ENCODE measurements around the gene GALM.

GALM gene

GRCh38 chr2:38731090-38731489, 65.2 kb downstream of the GALM start:
- Histone ChIP-seq H3K4me3 (ENCODE audit: low read length) (no peak overlapping the region), H3K79me2 (ENCODE audit: low read length) (no peaks in the 10 kb centered on the region), H3K4me2 (ENCODE audit: low read length) (no peak overlapping the region), H3K9ac (ENCODE audit: low read length) (no peak overlapping the region), H3K27ac (ENCODE audit: low read length) (no peak overlapping the region), H4K20me1 (ENCODE audit: insufficient read depth, low read length) (no peaks in the 10 kb centered on the region), H2AFZ (ENCODE audit: low read depth, low read length) (no peak overlapping the region), H3K4me1 (ENCODE audit: low read length) (peaks cover 42% of the 10 kb centered on the region), H3K36me3 (replicated peaks; ENCODE audit: low read depth, low read length) (peaks cover 4% of the 10 kb centered on the region), H3K27me3 (ENCODE audit: low read depth, low read length) (no peaks in the 10 kb centered on the region), H3K9me3 (ENCODE audit: insufficient read depth, low read length) (no peaks in the 10 kb centered on the region)
- TF ChIP-seq EZH2phosphoT487 (IDR thresholded peaks at IDR 0.05; ENCODE audit: low read depth), result no peak
- TF ChIP-seq, protein P1, sequence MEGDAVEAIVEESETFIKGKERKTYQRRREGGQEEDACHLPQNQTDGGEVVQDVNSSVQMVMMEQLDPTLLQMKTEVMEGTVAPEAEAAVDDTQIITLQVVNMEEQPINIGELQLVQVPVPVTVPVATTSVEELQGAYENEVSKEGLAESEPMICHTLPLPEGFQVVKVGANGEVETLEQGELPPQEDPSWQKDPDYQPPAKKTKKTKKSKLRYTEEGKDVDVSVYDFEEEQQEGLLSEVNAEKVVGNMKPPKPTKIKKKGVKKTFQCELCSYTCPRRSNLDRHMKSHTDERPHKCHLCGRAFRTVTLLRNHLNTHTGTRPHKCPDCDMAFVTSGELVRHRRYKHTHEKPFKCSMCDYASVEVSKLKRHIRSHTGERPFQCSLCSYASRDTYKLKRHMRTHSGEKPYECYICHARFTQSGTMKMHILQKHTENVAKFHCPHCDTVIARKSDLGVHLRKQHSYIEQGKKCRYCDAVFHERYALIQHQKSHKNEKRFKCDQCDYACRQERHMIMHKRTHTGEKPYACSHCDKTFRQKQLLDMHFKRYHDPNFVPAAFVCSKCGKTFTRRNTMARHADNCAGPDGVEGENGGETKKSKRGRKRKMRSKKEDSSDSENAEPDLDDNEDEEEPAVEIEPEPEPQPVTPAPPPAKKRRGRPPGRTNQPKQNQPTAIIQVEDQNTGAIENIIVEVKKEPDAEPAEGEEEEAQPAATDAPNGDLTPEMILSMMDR (IDR thresholded peaks at IDR 0.05; ENCODE audit: low read depth, low read length), result no peak

DNA sequence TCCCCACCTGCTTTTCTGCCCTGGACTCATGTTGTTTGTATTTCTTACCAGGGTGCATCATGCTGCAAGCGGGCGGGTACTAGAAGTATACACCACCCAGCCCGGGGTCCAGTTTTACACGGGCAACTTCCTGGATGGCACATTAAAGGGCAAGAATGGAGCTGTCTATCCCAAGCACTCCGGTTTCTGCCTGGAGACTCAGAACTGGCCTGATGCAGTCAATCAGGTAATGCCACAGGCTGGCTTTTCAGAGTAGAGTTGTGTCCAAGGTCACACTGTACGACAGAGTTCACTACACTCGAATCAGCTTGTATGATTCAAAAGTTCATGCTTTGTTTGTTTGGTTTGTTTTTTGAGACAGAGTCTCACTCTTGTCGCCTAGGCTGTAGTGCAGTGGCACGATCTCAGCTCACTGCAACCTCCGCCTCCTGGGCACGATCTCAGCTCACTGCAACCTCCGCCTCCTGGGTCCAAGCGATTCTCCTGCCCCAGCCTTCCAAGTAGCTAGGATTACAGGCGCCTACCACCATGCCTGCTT, 65.8 kb downstream of the GALM start:
- Histone ChIP-seq H3K4me1 (ENCODE audit: low read length) (peaks cover 38% of the 10 kb centered on the region), H3K79me2 (ENCODE audit: low read length) (no peaks in the 10 kb centered on the region), H3K27ac (ENCODE audit: low read length) (no peak overlapping the region), H3K9ac (ENCODE audit: low read length) (no peak overlapping the region), H3K4me2 (ENCODE audit: low read length) (no peak overlapping the region), H2AFZ (ENCODE audit: low read depth, low read length) (no peak overlapping the region), H3K36me3 (replicated peaks; ENCODE audit: low read depth, low read length) (peaks cover 4% of the 10 kb centered on the region), H3K4me3 (ENCODE audit: low read length) (no peak overlapping the region), H3K27me3 (ENCODE audit: low read depth, low read length) (no peaks in the 10 kb centered on the region), H4K20me1 (ENCODE audit: insufficient read depth, low read length) (no peaks in the 10 kb centered on the region), H3K9me3 (ENCODE audit: insufficient read depth, low read length) (no peaks in the 10 kb centered on the region)
- TF ChIP-seq, protein P1 (IDR thresholded peaks at IDR 0.05; ENCODE audit: low read depth, low read length), result no peak
- TF ChIP-seq EZH2phosphoT487 (IDR thresholded peaks at IDR 0.05; ENCODE audit: low read depth), result no peak

- TF ChIP-seq EZH2phosphoT487 (IDR thresholded peaks at IDR 0.05; ENCODE audit: low read depth), result no peak
- TF ChIP-seq, protein P1 (IDR thresholded peaks at IDR 0.05; ENCODE audit: low read depth, low read length), result no peak
- Histone ChIP-seq H3K4me2 (ENCODE audit: low read length) (no peak overlapping the region), H2AFZ (ENCODE audit: low read depth, low read length) (no peak overlapping the region), H4K20me1 (ENCODE audit: insufficient read depth, low read length) (no peaks in the 10 kb centered on the region), H3K9ac (ENCODE audit: low read length) (no peak overlapping the region), H3K36me3 (replicated peaks; ENCODE audit: low read depth, low read length) (peaks cover 15% of the 10 kb centered on the region), H3K27ac (ENCODE audit: low read length) (no peak overlapping the region), H3K4me3 (ENCODE audit: low read length) (no peak overlapping the region), H3K9me3 (ENCODE audit: insufficient read depth, low read length) (no peaks in the 10 kb centered on the region), H3K4me1 (ENCODE audit: low read length) (peaks cover 23% of the 10 kb centered on the region), H3K79me2 (ENCODE audit: low read length) (no peaks in the 10 kb centered on the region), H3K27me3 (ENCODE audit: low read depth, low read length) (no peaks in the 10 kb centered on the region)
Measured at GRCh38 chr2:38733300-38733971, 67.5 kb downstream of the GALM start.

GRCh38 chr2:38734299-38735058, 68.6 kb downstream of the GALM start:
- H3K4me1 ChIP-seq (ENCODE audit: low read length), result peaks cover 14% of the 10 kb centered on the region
- no peak overlapping the region for H2AFZ ChIP-seq (ENCODE audit: low read depth, low read length)
- H3K4me2 ChIP-seq (ENCODE audit: low read length), result no peak overlapping the region
- no peak overlapping the region for H3K9ac ChIP-seq (ENCODE audit: low read length)
- no peak overlapping the region for H3K27ac ChIP-seq (ENCODE audit: low read length)
- H3K36me3 ChIP-seq (replicated peaks; ENCODE audit: low read depth, low read length), result peaks cover 17% of the 10 kb centered on the region
- no peaks in the 10 kb centered on the region for H3K9me3 ChIP-seq (ENCODE audit: insufficient read depth, low read length)
- no peaks in the 10 kb centered on the region for H4K20me1 ChIP-seq (ENCODE audit: insufficient read depth, low read length)
- H3K4me3 ChIP-seq (ENCODE audit: low read length), result no peak overlapping the region
- TF ChIP-seq, protein P1 (IDR thresholded peaks at IDR 0.05; ENCODE audit: low read depth, low read length), result no peak
- no peak for TF ChIP-seq EZH2phosphoT487 (IDR thresholded peaks at IDR 0.05; ENCODE audit: low read depth)
- H3K79me2 ChIP-seq (ENCODE audit: low read length), result peaks cover under 1% of the 10 kb centered on the region; the same call in 1 of the 2 replicates
- no peaks in the 10 kb centered on the region for H3K27me3 ChIP-seq (ENCODE audit: low read depth, low read length)

All from OCI-LY3 (cell line).